D721Med (cell line): ENCODE measurements around the gene NOP58.

Experiments
- DNase-seq: peaks from one replicate; pipeline ENCODE4 v3.0.0; 2011; ENCODE audit warnings: low spot score; ENCODE audit not compliant: insufficient read length
- FAIRE-seq: peaks from 2 replicates; lab custom pipeline; 2011; peaks lifted over from hg19 to GRCh38; lab: Jason Lieb, UNC
- CTCF ChIP-seq: IDR thresholded peaks from 2 replicates; pipeline ENCODE4 v1.5.1; 2012; ENCODE audit warnings: mild to moderate bottlenecking, control low read depth; ENCODE audit not compliant: insufficient read depth; ENCODE audit errors: missing control alignments

NOP58 gene

GRCh38 chr2:202335791-202336467 is 70.4 kb downstream of the NOP58 start:
- no peak for TF ChIP-seq CTCF
- FAIRE-seq: no peak
- DNase-seq: no peak

- no peak for FAIRE-seq
- TF ChIP-seq CTCF: no peak
- no peak for DNase-seq
Observed at GRCh38 chr2:202337151-202337550, 71.6 kb downstream of the NOP58 start.

GRCh38 chr2:202337706-202338346 is 72.3 kb downstream of the NOP58 start:
- DNase-seq (peak; percentile 53), FAIRE-seq (peak; percentile 82)
- TF ChIP-seq CTCF: no peak

GRCh38 chr2:202339071-202339870 is 73.7 kb downstream of the NOP58 start:
- no peak for TF ChIP-seq CTCF
- FAIRE-seq (no peak), DNase-seq (no peak)

GRCh38 chr2:202344178-202344577 is 78.6 kb downstream of the NOP58 start:
- TF ChIP-seq CTCF: no peak
- FAIRE-seq: no peak
- no peak for DNase-seq

- FAIRE-seq (no peak), DNase-seq (no peak)
- no peak for TF ChIP-seq CTCF
Observed at GRCh38 chr2:202346180-202346579, 80.6 kb downstream of the NOP58 start.
